NCI-H2029 (cell line): ENCODE measurements around the gene C22orf31.
A peak's percentile ranks its signal among the peaks of the same experiment; 100 is the strongest.
"Not testable (repeated sequence)": the region's sequence is repeated elsewhere in the genome, so short reads cannot be mapped to it uniquely, and the experiment has no call there.

ENCODE experiments used
- DNase-seq: peaks from one replicate; lab custom pipeline; 2025; lab: John Stamatoyannopoulos, UW

C22orf31 gene

DNA sequence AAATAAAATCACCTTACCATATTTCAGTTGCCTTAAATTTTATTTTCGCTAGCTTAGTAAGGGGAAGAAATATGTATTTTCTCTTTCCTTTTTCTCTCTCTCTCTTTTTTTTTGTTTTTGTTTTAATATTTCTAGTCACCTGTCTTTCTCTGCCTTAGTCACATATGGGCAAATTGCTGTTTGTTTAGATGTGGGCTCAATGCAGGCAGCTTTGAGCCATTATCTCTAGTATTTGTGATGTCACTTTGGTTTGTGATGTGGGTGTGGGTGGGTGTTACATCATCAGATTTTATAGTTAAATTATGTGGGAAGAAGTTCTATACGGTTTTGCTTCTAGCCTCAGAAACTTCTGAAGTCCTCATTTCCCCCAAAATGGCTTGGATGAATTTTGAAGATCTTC is at the start of gene C22orf31:
Gene C22orf31, minus strand, starts transcription at position 59 of the 400 bp plus-strand sequence. Its CDS starts 39 bp downstream, at position 20.
- no peak for DNase-seq

DNA sequence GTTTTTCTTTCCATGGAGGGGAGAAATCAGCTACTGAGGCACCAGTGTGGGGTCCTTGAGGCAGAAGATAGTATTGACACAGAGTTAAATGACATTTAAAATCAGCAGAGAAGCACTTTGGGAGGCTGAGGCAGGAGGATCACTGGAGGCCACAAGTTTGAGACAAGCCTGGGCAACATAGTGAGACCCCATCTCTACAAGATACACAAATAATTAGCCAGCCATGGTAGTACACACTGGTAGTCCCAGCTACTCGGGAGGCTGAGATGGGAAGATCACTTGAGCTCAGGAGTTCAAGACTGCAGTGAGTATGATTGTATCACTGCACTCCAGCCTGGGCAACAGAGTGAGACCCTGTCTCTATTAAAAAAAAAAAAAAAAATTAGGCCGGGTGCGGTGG is 49.3 kb upstream of the C22orf31 start:
- no peak for DNase-seq

DNA sequence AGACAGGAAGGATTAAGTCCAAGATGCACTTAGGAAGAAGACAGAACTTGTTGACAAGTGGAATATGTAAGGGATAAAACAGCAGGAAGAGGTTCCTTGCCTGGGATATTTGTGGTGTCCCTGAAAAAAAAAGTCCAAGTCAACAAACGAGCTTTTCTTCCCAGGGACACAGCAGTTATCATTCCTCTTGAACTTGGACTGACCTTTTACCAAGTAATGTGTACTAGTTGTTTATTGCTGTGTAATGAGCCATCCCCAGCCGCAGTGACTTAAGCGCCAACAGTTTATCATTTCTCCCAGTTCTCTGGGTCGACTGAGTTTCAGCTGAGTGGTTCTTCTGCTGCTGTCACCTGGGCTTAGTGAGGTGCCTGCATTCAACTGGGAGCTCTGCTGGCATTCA is 48.2 kb upstream of the C22orf31 start:
- DNase-seq: no peak

DNA sequence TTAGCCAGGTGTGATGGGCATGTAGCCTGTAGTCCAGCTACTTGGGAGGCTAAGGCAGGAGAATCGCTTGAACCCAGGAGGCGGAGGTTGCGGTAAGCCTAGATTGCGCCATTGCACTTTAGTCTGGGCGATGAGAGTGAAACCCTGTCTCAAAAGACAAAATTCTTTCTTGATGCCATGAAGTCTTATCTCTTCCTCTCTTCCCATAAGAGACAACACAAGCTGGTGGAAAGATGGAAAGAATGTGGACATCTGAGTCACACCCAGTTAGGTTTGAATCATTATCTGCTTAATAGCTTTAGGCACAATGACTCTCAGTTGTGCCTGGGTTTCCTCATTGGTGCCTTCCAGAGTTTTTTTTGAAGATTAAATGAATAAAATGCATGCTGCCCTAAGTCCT is 46.5 kb upstream of the C22orf31 start:
- no peak for DNase-seq

DNA sequence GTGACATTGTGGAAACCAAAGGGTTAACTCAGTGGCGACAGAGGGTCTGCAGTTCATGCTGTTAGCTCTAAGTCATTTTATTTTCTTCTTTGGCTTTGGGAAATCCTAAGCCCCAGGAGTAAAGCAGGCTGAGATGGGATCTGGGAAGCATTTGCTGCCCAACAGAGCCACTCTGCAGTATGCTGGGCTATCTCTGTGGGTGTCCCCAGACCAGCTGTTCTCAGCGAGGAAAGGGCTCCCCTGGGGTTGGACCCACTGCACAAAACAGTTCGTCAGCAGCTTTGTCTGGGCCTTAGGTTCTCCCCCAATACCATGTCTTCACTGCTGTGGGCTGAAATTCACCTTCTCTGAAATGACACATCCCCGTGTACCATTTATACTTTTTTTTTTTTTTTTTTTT is 45.2 kb upstream of the C22orf31 start:
- DNase-seq: no peak

DNA sequence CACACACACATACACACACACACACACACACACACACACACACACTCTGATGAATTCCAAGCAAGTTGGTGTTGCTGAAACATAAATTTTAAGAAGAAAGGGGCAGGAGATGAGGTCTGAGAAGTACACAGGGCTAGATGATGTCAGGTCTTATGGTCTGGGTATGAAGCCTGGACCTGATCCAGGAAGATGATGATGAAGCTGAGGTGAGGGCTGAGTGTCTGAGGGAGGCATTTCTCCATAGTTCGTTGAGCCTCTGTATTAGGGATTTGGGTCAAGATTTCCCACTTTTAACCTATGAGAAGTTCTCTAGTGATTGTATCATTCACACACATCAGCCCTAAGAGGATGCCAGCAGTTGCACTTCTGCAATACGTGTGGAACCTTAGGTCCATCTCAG is 43.8 kb upstream of the C22orf31 start:
- DNase-seq: no peak

DNA sequence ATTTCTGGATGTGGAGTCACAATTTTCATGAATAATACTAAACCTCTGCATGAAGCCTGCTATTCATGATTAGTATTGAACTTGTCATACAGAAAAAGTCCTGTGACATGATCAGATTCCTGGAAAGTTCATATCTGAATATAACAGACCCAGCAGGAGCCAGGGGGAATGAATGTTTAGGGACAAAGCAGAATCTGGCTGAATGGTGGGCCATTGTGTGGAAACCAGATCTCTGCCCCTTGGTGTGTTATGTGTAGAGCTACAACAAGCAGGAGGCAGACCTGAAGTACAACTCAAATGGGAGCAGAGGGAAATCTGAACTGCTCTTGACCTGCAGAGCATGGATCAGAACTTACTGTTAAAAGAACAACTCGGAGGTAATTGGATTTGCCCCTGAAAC is 41.5 kb upstream of the C22orf31 start:
- no peak for DNase-seq

DNA sequence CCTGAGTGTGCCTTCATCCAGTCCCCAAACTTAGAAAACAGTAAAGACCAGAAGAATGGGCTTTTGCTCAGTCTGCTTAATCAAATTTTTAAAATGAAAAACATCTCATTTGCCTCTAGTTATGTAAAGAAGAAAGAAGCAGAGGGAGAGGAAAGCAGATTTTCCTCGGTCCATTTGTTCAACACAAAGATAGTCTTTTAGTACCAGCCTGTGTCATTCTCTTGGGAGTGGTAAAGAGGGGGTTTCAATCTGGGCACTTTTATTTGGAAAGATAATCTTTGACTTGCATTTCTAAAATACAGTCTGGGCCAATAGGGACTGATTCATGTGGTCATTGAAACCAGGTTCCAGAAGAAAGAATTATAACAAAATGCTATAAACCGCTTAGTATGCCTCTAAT is 40.7 kb upstream of the C22orf31 start:
- no peak for DNase-seq

DNA sequence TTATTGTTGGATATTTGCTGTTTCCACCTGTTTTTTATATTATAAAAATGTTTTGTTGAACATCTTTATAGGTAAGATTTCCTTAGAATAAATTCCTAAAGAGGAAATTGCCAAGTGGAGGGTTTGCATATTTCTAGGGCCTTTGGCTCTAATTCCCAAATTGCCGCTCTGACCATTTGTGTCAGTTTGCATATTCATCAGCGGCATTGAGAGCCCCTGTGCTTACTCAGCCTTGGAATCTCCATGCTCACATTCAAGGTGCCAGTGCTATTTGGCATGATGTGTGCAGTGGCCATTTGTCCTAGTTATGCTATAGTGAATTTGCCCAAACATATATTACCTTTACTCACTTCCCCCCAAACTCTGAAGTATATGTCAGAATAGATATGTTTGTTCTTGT is 36.7 kb upstream of the C22orf31 start:
- DNase-seq: no peak

DNA sequence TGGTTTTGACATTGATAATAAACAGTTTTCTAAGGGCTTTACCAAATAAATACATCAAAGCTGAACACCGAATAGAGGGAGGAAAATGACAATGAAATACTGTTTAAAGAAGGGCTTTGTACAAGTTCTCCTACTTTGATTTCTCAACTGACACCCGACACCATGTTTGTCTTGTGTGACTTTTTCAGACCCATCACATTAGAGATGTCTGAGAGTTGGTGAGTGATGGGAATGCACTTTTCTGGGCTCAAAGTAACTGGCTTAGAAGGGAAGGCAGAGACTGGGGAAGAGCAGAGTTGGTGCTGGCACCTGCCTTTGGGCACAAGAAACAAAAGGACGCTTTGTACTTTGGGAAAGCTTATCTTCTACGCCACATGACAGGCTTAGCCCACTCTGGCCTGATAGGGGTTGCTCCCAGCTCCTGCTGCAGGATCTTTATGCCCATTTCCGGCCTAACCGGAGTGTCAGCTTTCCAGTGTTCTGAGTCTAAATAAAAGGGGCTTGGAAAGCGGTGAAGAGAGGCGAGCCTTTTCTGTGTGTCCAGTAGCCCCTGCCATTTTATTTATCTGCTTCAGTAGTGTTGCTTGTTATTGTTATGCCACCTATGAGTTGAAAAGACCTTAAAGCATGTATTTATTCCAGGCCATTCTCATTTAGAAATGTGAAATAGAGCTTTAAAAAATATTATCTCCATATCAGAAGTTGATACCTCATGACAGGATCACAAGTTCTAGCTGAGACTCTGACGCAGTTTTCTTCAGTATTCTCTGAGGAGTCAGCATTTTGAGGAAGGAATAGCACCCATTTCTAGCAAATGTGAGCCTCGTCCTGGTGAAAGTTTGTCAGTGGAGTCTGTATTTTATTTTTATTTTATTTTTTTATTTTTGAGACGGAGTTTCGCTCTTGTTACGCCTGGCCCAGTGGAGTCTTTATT is 35.4 kb upstream of the C22orf31 start:
- no peak for DNase-seq

DNA sequence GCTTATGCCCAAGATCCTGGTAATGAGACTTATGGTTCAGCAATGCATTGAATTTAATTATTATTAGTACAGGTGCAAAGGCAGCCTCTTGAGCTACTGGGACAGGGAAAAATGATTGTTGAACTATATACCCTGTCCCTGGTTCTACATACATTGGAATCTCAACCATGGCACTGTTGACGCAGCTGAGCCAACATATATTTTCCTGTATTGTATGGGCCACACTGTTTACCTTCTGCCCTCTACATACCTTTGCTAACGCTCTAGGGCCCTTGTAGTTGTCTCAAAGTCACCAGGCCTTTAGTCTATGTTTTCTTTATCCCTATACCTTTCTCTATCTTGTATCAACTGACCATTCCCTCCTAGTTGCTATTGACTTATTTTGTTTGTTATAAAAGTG is 33.8 kb upstream of the C22orf31 start:
- DNase-seq: no peak

DNA sequence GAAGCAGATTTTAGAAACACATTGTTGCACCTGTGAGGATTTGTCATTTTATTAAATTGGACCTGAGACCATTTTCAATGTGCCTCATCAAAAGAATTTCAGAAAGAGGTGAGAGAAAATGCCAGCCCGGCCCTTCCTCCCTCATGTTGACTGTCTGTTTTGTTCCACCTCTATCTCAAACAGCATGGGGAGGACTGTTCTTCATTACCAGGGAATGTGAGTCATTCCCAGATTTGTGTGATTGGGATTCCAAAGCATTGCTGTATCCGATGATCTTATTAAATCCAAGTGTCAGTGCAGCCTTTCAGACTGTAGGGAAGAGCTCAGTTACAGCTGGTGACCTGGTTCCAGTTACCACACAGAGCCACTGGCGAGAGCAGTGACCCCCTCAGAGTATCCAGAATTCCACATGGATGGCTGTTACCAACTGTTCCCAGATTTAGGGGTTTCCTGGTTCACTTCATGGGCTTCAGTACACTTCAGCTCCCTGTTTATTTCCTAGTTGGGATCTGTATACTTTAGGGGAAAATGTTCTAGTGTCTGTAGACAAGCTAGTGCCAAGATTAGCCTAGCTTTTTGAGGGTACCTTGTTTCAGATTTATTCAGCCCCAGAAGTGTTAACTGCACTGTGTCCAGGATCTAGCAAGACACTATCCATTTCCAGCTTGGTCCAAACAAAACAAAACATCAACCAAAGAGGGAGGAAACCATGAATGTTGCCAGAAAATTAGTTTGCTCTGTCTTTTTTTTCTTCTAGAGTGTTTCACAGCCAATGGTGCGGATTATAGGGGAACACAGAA is 32.1 kb upstream of the C22orf31 start:
- no peak for DNase-seq

DNA sequence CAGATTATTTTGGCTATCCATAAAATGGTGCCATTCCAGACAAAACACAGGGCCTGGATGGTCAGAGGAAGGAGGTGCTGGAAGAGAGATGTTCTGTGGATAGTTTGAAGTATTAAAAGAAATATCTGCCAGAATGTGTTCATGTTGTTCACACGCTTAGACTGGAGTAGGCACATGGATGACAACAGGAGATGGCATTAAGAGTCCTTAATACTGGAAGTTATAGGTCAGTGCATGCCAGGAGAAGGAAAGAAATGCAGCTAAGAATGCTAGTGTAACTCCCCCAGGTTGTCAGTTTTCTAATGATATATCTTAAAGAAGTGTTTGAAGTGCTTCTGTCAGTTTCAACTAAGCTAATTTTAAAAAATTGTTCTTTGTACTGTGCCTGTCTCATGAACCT is 31.4 kb upstream of the C22orf31 start:
- no peak for DNase-seq

DNA sequence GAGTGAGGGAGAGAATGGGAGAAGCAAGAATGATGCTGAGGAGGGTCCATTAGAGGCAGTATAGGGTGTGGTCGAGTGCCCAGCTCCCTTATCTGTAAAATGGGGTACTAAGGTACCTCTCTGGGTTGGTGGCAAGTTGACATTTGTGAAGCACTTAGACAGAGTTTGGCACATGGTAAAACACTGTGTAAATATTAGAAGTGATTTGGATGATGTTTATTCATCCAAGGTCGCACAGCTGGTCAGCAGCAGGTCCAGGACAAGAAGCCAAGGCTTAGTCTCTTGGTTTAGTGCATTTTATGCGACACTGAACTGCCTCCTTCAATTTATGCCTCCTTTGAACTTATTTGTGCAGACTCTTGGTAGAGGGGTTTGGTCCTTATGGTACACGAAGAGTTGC is 30.6 kb upstream of the C22orf31 start:
- DNase-seq: no peak

DNA sequence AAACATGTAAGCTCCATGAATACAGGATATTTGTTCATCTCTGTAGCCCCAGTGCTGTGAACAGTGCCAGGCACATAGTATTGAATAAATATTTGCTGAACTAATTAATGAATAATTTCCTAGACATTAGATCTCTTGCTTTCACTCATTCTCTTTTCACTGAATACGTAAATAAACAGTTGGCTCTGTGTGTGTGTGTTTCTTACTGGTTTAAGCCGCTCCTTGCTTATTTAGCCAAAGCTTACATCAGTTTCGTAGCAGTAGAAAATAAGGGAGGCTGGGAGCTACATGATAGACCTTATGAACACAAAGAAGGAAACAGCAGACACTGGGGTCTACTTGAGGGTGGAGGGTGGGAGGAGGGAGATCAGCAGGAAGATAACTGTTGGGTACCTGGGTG is 28.4 kb upstream of the C22orf31 start:
- peak; percentile 51 for DNase-seq

DNA sequence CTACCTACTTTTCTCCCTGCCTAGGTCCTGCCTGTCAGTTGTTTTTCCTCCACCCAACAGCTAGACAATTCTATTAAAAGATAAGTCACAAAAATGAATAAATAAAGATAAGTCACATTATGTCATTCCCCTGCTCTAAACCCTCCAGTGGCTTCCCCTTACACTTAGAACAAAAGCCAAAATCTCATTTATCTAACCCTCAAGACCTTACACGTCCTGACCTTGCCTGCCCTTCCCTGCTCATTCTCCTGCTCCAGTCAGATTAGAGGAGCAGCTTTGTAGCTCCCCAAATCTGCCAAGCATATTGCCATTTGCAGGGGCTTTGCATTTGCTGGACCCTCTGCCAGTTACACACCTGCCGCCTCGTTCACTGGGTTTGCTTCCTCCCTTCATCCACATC is 27.9 kb upstream of the C22orf31 start:
- DNase-seq: no peak

DNA sequence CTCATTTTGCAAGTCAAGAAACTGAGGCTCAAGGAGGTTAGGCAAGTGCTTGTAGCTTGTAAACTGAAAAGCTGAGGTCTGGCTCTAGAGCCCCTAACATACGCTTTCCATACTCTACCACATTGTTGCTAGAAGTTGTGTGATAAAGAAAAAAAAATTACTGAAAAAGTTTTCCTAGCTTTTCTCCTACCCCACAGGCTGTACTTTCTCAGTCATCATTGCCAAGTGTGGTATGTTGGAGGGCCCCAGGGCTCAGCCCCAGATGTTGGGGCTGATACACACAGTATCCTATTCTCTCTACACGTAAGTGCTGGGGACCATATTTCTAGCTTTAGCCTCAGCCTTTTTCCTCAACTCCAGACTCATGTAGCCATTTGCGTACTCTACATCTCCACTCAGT is 27.2 kb upstream of the C22orf31 start:
- DNase-seq: no peak

DNA sequence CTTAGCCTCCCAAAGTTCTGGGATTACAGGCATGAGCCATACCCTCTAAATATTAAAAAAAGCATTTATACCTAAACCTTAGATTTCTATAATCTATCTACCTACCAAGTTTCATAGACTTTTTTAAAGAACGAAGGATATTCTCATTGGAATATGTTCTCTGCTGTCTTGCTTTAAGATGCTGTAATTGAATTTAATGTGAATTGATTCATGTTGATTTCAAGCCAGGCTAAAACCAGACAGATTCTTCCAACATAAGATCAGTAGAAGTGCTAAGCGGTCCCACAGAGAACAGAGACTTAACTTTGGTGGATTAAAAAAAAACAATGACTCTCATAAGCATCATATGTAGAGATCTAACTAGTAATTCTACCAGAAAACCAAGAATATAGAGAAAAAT is 25.4 kb upstream of the C22orf31 start:
- no peak for DNase-seq

DNA sequence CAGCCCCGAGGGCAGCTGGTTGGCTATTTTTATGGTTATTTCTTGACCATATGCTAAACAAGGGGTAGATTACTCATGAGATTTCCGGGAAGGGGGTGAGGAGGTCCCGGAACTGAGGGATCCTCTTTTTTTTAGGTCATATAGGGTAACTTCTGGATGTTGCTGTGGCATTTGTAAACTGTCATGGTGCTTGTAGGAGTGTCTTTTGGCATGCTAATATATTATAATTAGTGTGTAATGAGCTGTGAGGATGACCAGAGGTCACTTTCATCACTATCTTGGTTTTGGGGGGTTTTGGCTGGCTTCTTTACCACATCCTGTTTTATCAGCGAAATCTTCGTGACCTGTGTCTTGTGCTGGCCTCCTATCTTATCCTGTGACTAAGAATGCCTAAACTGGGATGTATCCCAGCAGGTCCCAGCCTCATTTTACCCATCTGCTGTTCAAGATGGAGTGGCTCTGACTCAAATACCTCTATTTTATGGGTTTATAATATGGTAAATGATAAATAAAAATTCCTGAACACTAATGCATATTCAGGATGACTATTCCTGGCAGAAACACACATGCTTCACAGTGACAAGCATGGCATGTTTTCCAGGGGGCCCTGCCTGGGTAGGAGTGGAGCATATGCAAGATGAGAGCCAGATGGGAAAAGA is 22.4 kb upstream of the C22orf31 start:
- DNase-seq: no peak

DNA sequence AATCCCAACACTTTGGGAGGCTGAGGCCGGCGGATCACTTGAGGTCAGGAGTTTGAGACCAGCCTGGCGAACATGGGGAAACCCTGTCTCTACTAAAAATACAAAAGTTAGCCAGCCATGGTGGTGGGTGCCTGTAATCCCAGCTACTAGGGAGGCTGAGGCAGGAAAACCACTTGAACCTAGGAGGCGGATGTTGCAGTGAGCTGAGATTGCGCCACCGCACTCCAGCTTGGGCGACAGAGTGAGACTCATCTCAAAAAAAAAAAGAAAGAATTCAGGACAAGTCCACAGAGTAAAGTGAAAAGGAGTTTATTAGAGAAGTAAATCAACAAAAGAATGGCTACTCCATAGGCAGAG is 21.9 kb upstream of the C22orf31 start:
- DNase-seq: not testable (repeated sequence)

DNA sequence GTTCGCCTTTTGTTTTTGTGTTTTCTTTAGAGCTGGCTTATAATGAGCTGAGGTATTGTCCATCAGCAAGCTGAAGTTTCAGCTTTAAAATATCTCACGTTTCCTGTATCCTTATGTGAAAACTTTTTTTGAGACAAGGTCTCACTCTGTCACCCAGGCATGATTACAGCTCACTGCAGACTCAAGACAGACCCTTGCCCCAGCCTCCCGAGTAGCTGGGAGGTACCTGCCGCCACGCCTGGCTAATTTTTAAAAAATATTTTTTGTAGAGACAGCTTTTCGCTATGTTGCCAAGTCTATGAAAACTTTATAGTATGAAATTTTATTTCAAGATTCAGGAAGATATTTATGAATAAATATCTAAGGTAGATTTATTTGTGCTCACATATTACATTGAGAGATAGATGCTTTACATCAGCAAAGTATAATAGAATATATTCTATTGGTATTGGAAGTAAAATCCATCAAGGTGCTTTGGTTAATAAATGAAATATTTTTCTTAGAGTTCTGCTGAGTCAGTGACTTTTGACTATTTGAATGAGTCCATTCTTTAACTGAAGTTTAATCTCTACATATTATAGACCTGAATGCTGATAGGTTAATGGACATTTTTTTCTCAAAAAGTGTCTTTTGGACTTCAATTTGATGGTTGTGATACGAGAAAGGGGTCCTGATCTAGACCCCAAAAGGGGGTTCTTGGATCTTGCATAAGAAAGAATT is 21.4 kb upstream of the C22orf31 start:
- DNase-seq: no peak
